GM12874 (cell line): ENCODE results near the gene PHF19.

Source experiments
- CTCF ChIP-seq: IDR thresholded peaks from 2 replicates; pipeline ENCODE4 v1.5.1; 2011; ENCODE audit warnings: low read depth, mild to moderate bottlenecking, control low read depth, low read length, moderate library complexity; ENCODE audit not compliant: insufficient read depth

The PHF19 gene

DNA sequence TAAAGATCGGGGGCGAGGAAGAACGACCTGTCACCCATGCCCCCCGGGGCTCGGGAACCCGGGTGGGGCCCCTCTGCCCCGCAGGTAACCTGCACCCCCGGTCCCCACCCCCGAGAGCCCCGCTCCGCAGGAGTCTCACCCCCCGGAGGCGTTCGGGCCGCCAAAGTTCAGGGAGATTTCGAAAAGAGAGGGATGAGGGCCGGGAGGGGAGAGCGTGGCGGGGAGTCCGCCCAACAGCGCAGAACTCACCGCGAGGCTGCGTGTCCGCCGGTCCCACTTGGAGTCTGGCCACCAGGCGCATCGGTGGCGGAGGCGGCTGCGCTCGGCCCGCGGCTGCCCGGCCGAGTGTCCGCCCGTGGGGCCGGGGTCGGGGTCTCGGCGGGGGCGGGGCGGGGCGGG is at the start of gene PHF19:
Gene PHF19 (minus strand): TSS at position 347 of the 399 bp plus-strand sequence. CDS start 2,447 bp downstream, outside the sequence.
- no peak for TF ChIP-seq CTCF

- TF ChIP-seq CTCF: no peak
Measured at GRCh38 chr9:120926397-120926928, 49.5 kb upstream of the PHF19 start, which contains the start of gene TRAF1. TSS of gene TRAF1 (minus strand) at chr9:120926796. CDS start at chr9:120926075, 721 bp downstream.

GRCh38 chr9:120925535-120926396 is 48.8 kb upstream of the PHF19 start:
- TF ChIP-seq CTCF: no peak

GRCh38 chr9:120924698-120925534 is 47.9 kb upstream of the PHF19 start:
- no peak for TF ChIP-seq CTCF

DNA sequence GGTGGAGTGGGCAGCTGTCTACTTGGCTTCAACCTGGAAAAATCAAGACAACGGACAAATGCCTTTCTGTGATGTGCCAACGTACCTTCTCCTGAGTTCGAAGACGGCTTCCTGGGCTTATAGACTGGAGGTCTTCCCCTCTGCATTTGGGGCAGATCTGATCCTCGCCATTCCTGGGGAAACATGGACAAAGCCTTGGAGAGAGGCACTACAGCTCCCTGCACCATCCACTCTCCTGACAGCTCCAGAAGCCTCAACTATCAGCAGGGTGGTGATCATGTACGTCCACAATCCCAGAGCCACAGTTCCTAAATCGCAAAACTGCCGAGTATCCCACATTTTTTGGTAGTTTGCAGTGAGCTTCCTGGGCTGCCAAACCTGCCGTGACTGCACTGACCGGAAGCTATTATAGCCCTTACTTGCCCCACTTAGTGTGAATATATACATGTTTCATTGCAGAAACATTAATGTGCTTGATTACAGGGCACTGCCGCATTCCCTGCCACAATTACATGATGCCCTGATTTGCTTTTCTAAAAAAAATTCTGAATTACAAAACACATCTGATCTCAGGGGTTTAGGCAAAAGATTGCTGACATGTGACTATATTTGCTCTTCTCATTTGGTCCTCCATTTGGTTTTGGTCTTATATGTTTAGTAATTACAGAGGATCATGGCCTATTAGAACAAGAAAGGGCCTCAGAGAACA is 46.8 kb upstream of the PHF19 start:
- no peak for TF ChIP-seq CTCF

DNA sequence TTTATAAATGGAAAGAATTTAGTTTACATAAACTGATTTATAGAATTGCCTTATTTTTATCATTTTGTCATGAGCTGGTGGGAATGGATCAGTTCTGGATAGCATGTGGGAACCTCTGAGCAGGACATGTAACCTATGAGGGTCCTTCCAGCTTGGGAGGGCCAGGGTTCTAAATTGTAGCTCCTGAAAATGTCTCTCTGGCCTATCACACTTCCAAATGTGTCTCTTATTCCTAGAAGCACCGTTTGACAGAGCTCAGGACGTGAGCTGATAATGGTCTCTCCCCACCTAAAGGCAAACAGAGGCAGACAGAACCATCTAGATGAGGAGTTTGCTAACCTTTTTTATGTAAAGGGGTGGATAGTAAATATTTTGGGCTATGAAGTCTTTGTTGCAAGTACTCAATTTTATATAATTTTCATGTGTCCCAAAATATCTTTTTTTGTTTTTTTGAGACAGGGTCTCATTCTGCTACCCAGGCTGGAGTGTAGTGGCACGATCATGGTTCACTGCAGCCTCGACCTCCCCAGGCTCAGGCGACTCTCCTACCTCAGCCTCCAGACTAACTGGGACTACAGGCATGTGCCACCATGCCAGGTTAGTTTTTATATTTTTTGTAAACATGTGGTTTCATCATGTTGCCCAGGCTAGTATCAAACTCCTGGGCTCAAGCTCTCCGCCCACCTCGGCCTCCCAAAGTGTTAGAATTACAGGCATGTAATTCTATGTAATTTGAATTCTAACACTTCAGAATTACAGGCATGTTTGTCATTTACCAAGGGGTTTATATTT is 45.6 kb upstream of the PHF19 start:
- no peak for TF ChIP-seq CTCF
